HG03575 (cell line): ENCODE results near the gene CAMSAP3.

ENCODE experiments used
- ATAC-seq: cut with Tn5 transposase; IDR thresholded peaks from one replicate; pipeline ENCODE4 v1.9.1; 2021; ENCODE audit not compliant: unreplicated experiment, insufficient number of reproducible peaks, low FRiP score; ENCODE audit errors: extremely low read depth

The CAMSAP3 gene

GRCh38 chr19:7607212-7607873 is 11.7 kb downstream of the CAMSAP3 start:
- no peak for ATAC-seq

GRCh38 chr19:7607874-7608560 is 12.4 kb downstream of the CAMSAP3 start:
- ATAC-seq: no peak

- ATAC-seq: no peak
These were observed 15.0 kb downstream of the CAMSAP3 start for GRCh38 chr19:7610491-7611240.

GRCh38 chr19:7611541-7612279 is 16.0 kb downstream of the CAMSAP3 start:
- no peak for ATAC-seq

GRCh38 chr19:7612282-7613274 is 16.9 kb downstream of the CAMSAP3 start:
- no peak for ATAC-seq

DNA sequence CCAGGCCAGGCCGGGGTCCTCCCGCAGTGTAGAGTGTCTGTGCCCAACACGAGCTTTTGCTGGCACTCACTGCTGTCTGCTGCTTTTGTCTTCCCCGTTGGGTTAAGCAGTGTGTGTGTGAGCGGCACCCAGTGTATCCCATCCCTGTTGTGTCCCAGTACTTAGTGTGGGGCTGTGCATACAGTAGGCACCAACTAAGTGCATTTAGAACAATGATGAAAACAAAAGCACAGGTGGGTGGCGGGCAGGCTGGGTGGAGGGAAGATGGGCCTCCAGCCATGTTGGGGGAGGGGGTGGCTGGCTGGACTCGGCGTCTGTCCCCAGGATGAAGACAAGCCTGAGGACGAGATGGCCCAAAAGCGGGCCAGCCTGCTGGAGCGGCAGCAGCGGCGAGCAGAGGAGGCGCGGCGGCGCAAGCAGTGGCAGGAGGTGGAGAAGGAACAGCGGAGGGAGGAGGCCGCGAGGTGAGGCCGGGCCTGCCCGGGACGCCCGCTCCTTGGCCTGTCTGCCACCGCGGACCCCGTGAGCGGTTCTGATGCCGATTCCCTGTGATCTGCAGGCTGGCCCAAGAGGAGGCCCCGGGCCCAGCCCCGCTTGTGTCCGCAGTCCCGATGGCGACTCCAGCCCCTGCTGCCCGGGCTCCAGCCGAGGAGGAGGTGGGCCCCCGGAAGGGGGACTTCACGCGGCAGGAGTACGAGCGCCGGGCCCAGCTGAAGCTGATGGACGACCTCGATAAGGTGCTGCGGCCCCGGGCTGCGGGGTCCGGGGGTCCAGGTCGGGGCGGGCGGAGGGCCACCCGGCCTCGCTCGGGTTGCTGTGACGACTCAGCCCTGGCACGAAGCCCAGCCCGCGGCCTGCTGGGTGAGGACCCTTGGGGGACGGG is 19.4 kb downstream of the CAMSAP3 start:
- no peak for ATAC-seq

GRCh38 chr19:7617172-7617571 is 21.5 kb downstream of the CAMSAP3 start:
- ATAC-seq: no peak

DNA sequence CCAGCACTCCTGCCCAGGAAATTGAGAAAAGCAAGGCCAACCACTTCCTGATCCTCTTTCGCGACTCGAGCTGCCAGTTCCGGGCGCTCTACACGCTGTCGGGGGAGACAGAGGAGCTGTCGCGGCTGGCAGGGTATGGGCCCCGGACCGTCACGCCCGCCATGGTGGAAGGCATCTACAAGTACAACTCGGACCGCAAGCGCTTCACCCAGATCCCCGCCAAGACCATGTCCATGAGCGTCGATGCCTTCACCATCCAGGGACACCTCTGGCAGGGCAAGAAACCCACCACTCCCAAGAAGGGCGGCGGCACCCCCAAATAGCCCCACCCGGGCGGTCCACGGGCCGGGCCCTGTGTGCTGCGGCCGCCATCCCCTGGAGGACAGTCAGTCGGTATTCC is 22.1 kb downstream of the CAMSAP3 start:
- no peak for ATAC-seq

DNA sequence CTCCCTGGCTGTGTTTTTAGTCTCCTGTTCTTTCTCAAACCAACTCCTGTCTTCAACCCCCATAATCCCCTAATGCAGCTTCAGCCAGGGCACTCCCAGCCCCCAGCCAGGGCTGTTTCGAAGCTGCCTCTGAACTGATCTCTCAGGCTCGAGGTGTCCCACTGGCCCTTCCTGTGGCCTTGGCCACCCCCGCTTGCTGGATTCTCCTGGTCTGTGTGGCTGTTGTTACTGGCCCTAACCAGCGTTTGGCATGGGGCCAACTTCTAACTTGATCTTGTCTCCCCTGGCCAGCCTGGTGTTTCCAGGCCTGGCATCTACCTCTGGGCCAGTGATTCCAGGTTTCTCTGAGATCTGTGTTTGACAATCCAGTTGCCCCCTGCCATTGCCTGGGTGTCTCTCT is 22.7 kb downstream of the CAMSAP3 start:
- ATAC-seq: no peak

DNA sequence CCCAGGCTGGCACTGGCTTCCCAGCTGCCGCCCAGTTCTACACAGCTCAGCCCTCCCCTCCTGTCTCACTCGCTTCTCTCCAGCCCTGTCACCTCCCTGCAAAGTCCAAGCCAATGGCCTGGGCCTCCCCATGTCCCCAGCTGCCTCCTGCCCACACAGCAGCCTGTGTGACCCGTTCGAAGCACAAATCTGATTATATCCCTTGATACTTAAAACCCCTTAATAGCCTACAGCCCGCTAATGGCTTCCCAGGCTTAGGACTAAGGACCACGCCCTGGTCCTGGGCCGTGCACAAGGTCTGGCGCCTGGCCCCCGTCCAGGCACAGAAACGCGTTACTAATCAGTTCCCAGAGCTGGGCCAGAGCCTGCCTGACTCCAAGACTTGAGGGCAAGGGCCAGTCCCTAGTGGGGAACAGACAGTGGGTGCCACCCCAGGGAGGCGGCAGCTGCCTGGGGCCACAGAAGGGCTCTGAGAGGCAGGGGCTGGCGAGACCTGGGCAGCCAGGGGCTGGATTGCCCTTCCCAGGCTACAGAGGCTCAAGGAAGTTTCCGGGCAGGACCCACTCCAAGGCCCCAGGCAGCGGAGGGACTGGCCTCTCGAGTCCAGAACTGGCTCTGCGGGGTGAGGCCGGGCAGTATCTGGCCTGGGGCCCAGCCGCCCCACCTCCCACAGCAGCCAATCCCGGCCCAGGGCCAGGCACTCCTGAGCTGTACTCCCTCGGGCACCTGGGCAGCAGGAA is 23.3 kb downstream of the CAMSAP3 start:
- no peak for ATAC-seq

DNA sequence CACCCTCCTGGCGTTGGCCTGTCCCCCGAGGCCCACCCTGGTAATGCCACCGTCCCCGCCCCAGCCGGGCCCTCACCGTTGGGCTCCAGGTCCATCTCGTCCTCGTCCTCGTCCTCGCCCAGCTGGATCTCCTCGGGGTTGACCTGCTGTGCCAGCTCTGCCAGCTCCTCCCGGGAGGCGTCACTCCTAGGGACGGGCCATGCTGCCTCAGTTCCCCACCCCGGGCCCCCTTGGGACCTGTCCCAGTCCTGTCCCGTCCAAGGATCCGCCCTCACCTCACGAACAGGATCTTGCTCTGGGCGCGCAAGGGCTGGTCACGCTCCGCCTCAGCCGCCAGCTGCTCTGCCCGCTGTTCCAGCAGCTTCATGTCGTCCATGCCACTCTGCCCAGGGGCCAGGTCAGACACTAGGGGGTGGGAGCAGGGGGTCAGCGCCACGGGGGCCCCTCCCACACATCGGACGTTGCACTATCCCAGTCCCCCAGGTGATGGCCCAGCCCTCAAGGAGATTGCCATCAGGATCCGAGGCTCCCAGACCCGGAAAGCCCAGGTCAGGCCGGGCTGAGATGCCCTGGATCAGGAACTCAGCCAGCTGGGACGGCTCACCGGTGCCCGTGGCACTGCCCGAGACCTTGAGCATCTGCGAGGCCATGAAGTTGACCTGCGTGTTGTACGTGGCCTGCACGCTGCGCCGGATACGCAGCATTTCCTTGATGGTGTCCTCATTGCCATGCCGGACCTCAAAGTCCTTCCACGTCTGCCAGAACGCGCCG is 24.2 kb downstream of the CAMSAP3 start:
- ATAC-seq: no peak

DNA sequence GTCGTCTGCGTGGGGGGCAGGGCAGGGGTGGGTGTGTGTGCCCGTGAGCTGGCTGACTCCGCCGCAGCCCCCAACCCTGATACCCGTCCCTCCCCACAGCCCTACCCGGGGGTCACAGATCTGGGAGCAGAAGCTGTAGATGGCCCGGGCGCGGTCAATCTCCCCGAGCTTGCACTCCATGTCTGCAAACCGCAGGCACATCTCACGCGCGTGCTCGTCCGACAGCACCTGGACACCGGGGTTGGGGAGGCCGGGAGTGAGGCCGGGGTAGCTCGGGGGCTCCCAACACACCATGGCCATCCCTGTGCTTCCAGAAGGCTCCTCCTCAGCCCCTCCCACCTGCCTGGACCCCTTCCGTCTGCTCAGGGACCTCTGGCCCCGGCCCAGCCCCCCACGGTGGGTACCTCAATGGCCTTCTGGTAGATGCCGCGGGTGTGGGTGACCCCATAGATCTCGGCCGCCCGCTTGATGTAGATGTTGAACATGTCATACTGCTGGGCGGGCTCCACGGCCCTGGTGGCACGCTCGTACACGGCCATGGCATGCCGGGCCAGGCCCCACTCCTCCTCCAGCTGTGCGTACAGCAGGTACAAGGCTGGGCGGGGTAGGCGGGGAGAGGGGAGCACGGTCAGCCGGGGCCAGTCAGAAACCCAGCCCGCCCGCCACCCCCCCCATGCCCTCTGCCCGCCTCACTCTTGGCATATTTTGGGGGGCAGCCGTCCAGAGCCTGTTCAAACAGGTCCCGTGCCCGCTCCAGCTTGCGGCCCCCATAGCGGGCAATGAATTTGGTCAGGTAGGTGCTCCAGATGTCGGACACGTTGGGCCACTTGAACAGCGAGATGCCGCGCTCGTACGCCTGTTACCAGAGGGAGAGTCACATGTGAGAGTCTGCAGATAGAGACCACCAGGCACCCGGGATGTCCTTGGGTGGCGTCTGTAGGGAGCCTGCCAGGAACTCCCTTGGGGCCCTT is 25.1 kb downstream of the CAMSAP3 start:
- no peak for ATAC-seq

GRCh38 chr19:7622933-7623685 is 27.4 kb downstream of the CAMSAP3 start:
- ATAC-seq: no peak
